HUES48 (cell line): ENCODE measurements around the gene HTR6.
A peak's percentile ranks its signal among the peaks of the same experiment; 100 is the strongest.

Experiments
- H3K27ac ChIP-seq: one replicate; pipeline ENCODE4 v1.7.0; 2013; ENCODE audit warnings: low read depth, low read length, inconsistent platforms
- H3K27me3 ChIP-seq: 2 replicates; pipeline ENCODE4 v1.6.1; 2013; ENCODE audit warnings: mild to moderate bottlenecking, low read length; ENCODE audit not compliant: control insufficient read depth, insufficient read depth
- H3K36me3 ChIP-seq: 2 replicates; pipeline ENCODE4 v1.6.1; 2013; ENCODE audit warnings: low read length; ENCODE audit not compliant: control insufficient read depth, insufficient read depth
- H3K4me1 ChIP-seq: 2 replicates; pipeline ENCODE4 v1.6.1; 2013; ENCODE audit warnings: mild to moderate bottlenecking, low read length; ENCODE audit not compliant: control insufficient read depth, insufficient read depth
- H3K4me3 ChIP-seq: 2 replicates; pipeline ENCODE4 v1.5.1; 2013; ENCODE audit warnings: mild to moderate bottlenecking, low read depth, low read length
- H3K9ac ChIP-seq: 2 replicates; pipeline ENCODE4 v1.6.1; 2013; ENCODE audit warnings: mild to moderate bottlenecking, low read depth, low read length, moderate library complexity
- H3K9me3 ChIP-seq: 2 replicates; pipeline ENCODE4 v1.6.1; 2013; ENCODE audit warnings: low read length; ENCODE audit not compliant: control insufficient read depth, insufficient read depth

Gene HTR6

DNA sequence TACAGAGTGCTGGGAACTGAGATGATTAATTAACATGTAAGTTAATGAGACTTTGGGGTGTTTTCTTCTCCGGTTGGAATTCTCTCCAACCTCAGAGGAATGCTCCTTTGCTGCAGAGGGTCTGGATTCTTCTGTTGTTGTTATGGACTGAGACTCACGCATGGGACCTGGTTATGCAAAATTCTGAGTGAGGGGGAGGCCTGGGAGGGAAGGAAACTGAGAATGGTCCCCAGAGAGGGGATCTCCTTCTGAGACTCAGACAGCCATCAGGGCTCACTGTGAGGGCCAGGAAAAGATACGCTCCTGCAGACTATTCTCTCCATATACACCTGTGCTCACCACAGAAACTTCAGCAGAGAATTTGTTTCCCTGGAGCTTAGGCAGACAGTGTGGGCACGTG, 56.3 kb downstream of the HTR6 start:
- peaks cover 6% of the 10 kb centered on the region for H3K4me1 ChIP-seq
- H3K27me3 ChIP-seq = no peaks in the 10 kb centered on the region
- H3K9me3 ChIP-seq = no peaks in the 10 kb centered on the region
- H3K4me3 ChIP-seq = no peak overlapping the region
- H3K9ac ChIP-seq = no peak overlapping the region
- no peaks in the 10 kb centered on the region for H3K36me3 ChIP-seq
- peak overlapping the region; percentile 42 for H3K27ac ChIP-seq

GRCh38 chr1:19723874-19724273, 59.2 kb downstream of the HTR6 start:
- Histone ChIP-seq H3K4me3 (no peak overlapping the region), H3K27me3 (no peaks in the 10 kb centered on the region), H3K36me3 (no peaks in the 10 kb centered on the region), H3K4me1 (peaks cover 6% of the 10 kb centered on the region), H3K9ac (no peak overlapping the region), H3K9me3 (no peaks in the 10 kb centered on the region), H3K27ac (no peak overlapping the region)

DNA sequence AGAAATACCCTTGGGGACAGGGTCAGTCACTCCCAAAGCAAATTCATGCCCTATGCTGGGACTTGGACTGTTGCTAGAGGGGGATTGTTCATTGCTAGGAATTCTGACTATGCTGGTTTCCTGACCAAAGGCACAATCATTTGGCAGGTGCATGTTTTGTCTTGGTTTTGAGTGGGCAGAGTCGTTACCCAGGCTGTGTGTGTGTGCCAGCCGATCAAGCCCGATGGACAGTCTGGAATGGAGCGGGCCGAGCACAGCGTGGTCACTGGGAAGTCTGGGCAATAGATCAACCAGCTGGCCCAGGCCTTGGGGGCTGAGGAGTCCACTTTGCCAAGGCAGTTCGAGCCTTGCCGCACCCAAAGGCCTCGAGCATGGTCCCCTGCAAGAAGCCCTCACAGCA, 60.9 kb downstream of the HTR6 start:
- Histone ChIP-seq H3K4me1 (peaks cover 6% of the 10 kb centered on the region), H3K27ac (no peak overlapping the region), H3K9ac (no peak overlapping the region), H3K27me3 (no peaks in the 10 kb centered on the region), H3K9me3 (0 out of 2 replicates have a peak, but pooled peaks cover 2% of the 10 kb centered on the region), H3K4me3 (no peak overlapping the region), H3K36me3 (no peaks in the 10 kb centered on the region)

- Histone ChIP-seq H3K9ac (no peak overlapping the region), H3K27ac (no peak overlapping the region), H3K36me3 (no peaks in the 10 kb centered on the region), H3K27me3 (no peaks in the 10 kb centered on the region), H3K4me3 (no peak overlapping the region), H3K9me3 (0 out of 2 replicates have a peak, but pooled peaks cover 2% of the 10 kb centered on the region), H3K4me1 (no peaks in the 10 kb centered on the region; the same call in 1 of the 2 replicates)
Observed at GRCh38 chr1:19728413-19729145, 63.9 kb downstream of the HTR6 start.

GRCh38 chr1:19730232-19730631, 65.6 kb downstream of the HTR6 start:
- H3K4me3 ChIP-seq = no peak overlapping the region
- 0 out of 2 replicates have a peak, but pooled peaks cover 2% of the 10 kb centered on the region for H3K9me3 ChIP-seq
- H3K27ac ChIP-seq = no peak overlapping the region
- H3K9ac ChIP-seq = no peak overlapping the region
- no peaks in the 10 kb centered on the region for H3K36me3 ChIP-seq
- H3K27me3 ChIP-seq = no peaks in the 10 kb centered on the region
- no peaks in the 10 kb centered on the region for H3K4me1 ChIP-seq
